Neural cell (in vitro differentiated cells): ENCODE measurements around the gene ASPDH. TPM values are rescaled to one million over a fixed set of nuclear protein-coding genes. Genes with fewer than 3 reads are reported as not detected.
"Not testable (repeated sequence)": the region's sequence is repeated elsewhere in the genome, so short reads cannot be mapped to it uniquely, and the experiment has no call there.

Source experiments
- H2AFZ ChIP-seq: fragments of 200-600, 300-800 bp; sonication (generic), shearing (Covaris generic); 2 replicates; pipeline ENCODE4 v1.6.0; 2014; ENCODE audit warnings: low read depth, mild to moderate bottlenecking, antibody characterized with exemption, low read length, moderate library complexity
- H3F3A ChIP-seq: fragments of 200-600 bp; shearing (Covaris generic); 2 replicates; pipeline ENCODE4 v1.6.1; 2016; ENCODE audit warnings: mild to moderate bottlenecking, moderate library complexity, mixed read lengths, antibody characterized with exemption, low read length; ENCODE audit not compliant: insufficient read depth, poor library complexity, severe bottlenecking
- H3K27ac ChIP-seq: fragments of 200-600, 300-800 bp; sonication (generic), shearing (Covaris generic); 2 replicates; pipeline ENCODE4 v1.5.1; 2014; ENCODE audit warnings: mild to moderate bottlenecking, low read length, moderate library complexity
- H3K27me3 ChIP-seq: fragments of 300-800, 200-600 bp; sonication (generic), shearing (Covaris generic); 2 replicates; pipeline ENCODE4 v1.6.0; 2014; ENCODE audit warnings: mild to moderate bottlenecking, low read depth, low read length, moderate library complexity; ENCODE audit not compliant: insufficient read depth
- H3K36me3 ChIP-seq: fragments of 300-800, 200-600 bp; sonication (generic), shearing (Covaris generic); 2 replicates; pipeline ENCODE4 v1.5.1; 2014; ENCODE audit warnings: mild to moderate bottlenecking, antibody characterized with exemption, low read length, moderate library complexity; ENCODE audit not compliant: insufficient read depth
- H3K4me2 ChIP-seq: fragments of 300-800, 200-600 bp; sonication (generic), shearing (Covaris generic); 2 replicates; pipeline ENCODE4 v1.6.0; 2014; ENCODE audit warnings: mild to moderate bottlenecking, low read length
- H3K4me3 ChIP-seq: fragments of 300-800, 200-600 bp; sonication (generic), shearing (Covaris generic); 2 replicates; pipeline ENCODE4 v1.5.1; 2014; ENCODE audit warnings: mild to moderate bottlenecking, low read length, moderate library complexity
- H3K79me2 ChIP-seq: fragments of 200-600 bp; shearing (Covaris generic); replicated peaks from 2 replicates; pipeline ENCODE4 v1.6.0; 2014; ENCODE audit warnings: mild to moderate bottlenecking, low read length, moderate library complexity; ENCODE audit not compliant: insufficient read depth
- H3K9ac ChIP-seq: fragments of 300-800, 200-600 bp; sonication (generic), shearing (Covaris generic); 2 replicates; pipeline ENCODE4 v1.6.1; 2016; ENCODE audit warnings: mild to moderate bottlenecking, low read length, mixed read lengths
- H3K9me2 ChIP-seq: fragments of 200-600 bp; shearing (Covaris generic); 2 replicates; pipeline ENCODE4 v1.6.1; 2016; ENCODE audit warnings: mild to moderate bottlenecking, low read length, mixed read lengths; ENCODE audit not compliant: insufficient read depth
- H3K9me3 ChIP-seq: fragments of 200-600, 300-800 bp; sonication (generic), shearing (Covaris generic); 2 replicates; pipeline ENCODE4 v1.6.1; 2016; ENCODE audit warnings: mild to moderate bottlenecking, mixed run types, low read length, moderate library complexity, mixed read lengths
- H4K20me1 ChIP-seq: fragments of 200-600 bp; shearing (Covaris generic); 2 replicates; pipeline ENCODE4 v1.6.1; 2016; ENCODE audit warnings: mild to moderate bottlenecking, mixed run types; ENCODE audit not compliant: insufficient read depth
- EP300 ChIP-seq: fragments of 450-650 bp; conservative IDR thresholded peaks from 2 replicates; pipeline ENCODE4 v1.6.1; 2014; ENCODE audit warnings: antibody characterized with exemption, mild to moderate bottlenecking, moderate library complexity; ENCODE audit not compliant: poor library complexity, severe bottlenecking
- EZH2 ChIP-seq: fragments of 200-600, 300-800 bp; shearing (Covaris generic), sonication (generic); IDR thresholded peaks from 2 replicates; pipeline ENCODE4 v1.6.1; 2014; ENCODE audit warnings: antibody characterized with exemption, low read length, borderline replicate concordance, mild to moderate bottlenecking; ENCODE audit not compliant: insufficient read depth, poor library complexity, severe bottlenecking
- MXI1 ChIP-seq: fragments of 450-650 bp; conservative IDR thresholded peaks from 2 replicates; pipeline ENCODE4 v1.6.1; 2014; ENCODE audit warnings: antibody characterized with exemption, mild to moderate bottlenecking; ENCODE audit not compliant: poor library complexity, severe bottlenecking
- POLR2AphosphoS5 ChIP-seq: IDR thresholded peaks from 2 replicates; pipeline ENCODE4 v1.6.1; 2012
- RAD21 ChIP-seq: fragments of 450-650 bp; conservative IDR thresholded peaks from 2 replicates; pipeline ENCODE4 v1.6.1; 2014; ENCODE audit warnings: antibody characterized with exemption, mild to moderate bottlenecking, moderate library complexity
- SMC3 ChIP-seq: fragments of 450-650 bp; conservative IDR thresholded peaks from 2 replicates; pipeline ENCODE4 v1.6.1; 2014; ENCODE audit warnings: antibody characterized with exemption, mild to moderate bottlenecking, moderate library complexity; ENCODE audit not compliant: poor library complexity
- TAF1 ChIP-seq: IDR thresholded peaks from 2 replicates; pipeline ENCODE4 v1.6.1; 2012; ENCODE audit warnings: low read depth
- polyA plus RNA-seq: library from polyadenylated mRNA; depleted of rRNA; stranded (reverse); fragments of >200 nt; gene quantifications from 2 replicates; pipeline ENCODE4 v1.2.3, GENCODE V29; 2014
- TF ChIP-seq, protein P1 (sequence below): fragments of 450-650 bp; IDR thresholded peaks from 2 replicates; pipeline ENCODE4 v1.5.1; 2014; ENCODE audit warnings: antibody characterized with exemption, mild to moderate bottlenecking, moderate library complexity; ENCODE audit not compliant: poor library complexity, severe bottlenecking
- TF ChIP-seq, protein P2 (sequence below): IDR thresholded peaks from 2 replicates; pipeline ENCODE4 v1.6.1; 2012; ENCODE audit warnings: borderline replicate concordance

ASPDH gene
- polyA plus RNA-seq, 1 donor from 2014 or later: not detected

DNA sequence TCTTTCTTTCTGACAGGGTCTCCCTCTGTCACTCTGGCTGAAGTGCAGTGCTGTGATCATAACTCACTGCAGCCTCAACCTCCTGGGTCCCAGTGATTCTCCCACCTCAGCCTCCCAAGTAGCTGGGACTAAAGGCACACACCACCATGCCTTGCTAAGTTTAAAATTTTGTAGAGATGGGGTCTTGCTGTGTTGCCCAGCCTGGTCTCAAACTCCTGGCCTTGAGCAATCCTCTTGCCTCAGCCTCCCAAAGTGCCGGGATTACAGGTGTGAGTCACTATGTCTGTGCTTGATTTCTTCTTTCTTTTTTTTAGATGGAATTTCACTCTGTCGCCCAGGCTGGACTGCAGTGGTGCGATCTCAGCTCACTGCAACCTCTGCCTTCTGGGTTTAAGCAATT is 14.3 kb upstream of the ASPDH start:
- not testable (repeated sequence) for H3K9me3 ChIP-seq, H3F3A ChIP-seq, H3K36me3 ChIP-seq, H3K4me2 ChIP-seq, H3K27me3 ChIP-seq, H4K20me1 ChIP-seq, H3K9me2 ChIP-seq, H3K27ac ChIP-seq, H3K4me3 ChIP-seq, H2AFZ ChIP-seq, H3K9ac ChIP-seq
- peaks cover 12% of the 10 kb centered on the region for H3K79me2 ChIP-seq

DNA sequence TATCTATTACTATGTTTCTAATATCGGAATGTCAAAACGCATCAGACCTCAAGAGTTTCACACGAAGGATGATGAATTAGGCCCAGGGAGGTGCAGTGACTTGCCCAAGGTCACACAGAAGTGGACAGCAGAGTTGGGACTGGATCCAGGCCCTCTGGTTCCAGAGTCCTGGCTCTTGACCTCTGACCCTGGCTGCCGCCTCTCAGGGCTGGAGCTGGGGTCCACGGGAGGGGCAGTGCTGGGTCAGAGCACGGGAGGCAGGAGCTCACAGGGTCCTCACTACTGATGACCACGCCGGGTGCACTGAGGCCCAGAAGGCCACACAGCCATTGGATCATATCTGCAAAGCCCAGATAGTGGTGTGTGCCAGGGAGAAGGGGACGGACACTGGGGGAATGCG is 9.2 kb upstream of the ASPDH start:
- Histone ChIP-seq H3K9me2 (no peaks in the 10 kb centered on the region), H3K27me3 (no peaks in the 10 kb centered on the region), H4K20me1 (peaks cover 5% of the 10 kb centered on the region), H3K9ac (no peak overlapping the region), H3K4me2 (no peak overlapping the region), H3F3A (no peaks in the 10 kb centered on the region), H3K27ac (no peak overlapping the region), H3K9me3 (peaks cover 5% of the 10 kb centered on the region), H3K36me3 (peaks cover 10% of the 10 kb centered on the region), H3K4me3 (no peak overlapping the region), H3K79me2 (peaks cover 2% of the 10 kb centered on the region), H2AFZ (no peak overlapping the region)
- TF ChIP-seq POLR2AphosphoS5: no peak
- no peak for TF ChIP-seq EP300
- no peak for TF ChIP-seq MXI1
- TF ChIP-seq RAD21: no peak

DNA sequence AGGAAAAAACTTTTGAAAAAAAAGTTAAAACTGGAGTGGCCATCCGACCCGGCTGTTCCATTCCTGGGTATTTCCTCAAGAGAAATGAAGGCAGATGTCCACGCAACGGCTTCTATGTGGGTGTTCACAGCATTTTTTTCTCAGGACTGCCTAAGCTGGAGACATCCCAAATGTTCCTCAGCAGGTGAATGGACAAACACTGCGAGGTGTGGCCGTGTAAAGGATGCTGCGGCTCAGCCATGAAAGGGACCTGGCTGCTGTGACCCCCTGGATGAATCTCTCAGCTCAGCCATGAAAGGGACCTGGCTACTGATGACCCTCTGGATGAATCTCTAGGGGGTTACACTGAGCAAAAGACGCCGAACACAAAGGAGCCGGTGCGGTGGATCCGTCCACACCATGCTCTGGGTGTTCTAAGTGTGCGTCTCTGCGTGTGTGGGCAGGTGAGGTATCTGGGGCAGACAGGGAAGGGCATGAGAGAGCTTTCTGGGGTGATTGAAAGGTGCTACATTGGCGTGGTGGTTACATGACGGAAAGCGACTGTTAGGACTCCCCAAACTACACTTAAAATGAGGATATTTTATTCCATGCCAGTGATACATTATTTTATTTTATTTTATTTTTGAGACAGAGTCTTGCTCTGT is 7.2 kb upstream of the ASPDH start:
- H3K36me3 ChIP-seq: peaks cover 10% of the 10 kb centered on the region
- H4K20me1 ChIP-seq: peaks cover 5% of the 10 kb centered on the region
- TF ChIP-seq EZH2 (no peak), TAF1 (no peak), SMC3 (no peak), POLR2AphosphoS5 (no peak), MXI1 (no peak), EP300 (no peak), RAD21 (no peak)
- TF ChIP-seq, protein P1, sequence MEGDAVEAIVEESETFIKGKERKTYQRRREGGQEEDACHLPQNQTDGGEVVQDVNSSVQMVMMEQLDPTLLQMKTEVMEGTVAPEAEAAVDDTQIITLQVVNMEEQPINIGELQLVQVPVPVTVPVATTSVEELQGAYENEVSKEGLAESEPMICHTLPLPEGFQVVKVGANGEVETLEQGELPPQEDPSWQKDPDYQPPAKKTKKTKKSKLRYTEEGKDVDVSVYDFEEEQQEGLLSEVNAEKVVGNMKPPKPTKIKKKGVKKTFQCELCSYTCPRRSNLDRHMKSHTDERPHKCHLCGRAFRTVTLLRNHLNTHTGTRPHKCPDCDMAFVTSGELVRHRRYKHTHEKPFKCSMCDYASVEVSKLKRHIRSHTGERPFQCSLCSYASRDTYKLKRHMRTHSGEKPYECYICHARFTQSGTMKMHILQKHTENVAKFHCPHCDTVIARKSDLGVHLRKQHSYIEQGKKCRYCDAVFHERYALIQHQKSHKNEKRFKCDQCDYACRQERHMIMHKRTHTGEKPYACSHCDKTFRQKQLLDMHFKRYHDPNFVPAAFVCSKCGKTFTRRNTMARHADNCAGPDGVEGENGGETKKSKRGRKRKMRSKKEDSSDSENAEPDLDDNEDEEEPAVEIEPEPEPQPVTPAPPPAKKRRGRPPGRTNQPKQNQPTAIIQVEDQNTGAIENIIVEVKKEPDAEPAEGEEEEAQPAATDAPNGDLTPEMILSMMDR: no peak
- TF ChIP-seq, protein P2, sequence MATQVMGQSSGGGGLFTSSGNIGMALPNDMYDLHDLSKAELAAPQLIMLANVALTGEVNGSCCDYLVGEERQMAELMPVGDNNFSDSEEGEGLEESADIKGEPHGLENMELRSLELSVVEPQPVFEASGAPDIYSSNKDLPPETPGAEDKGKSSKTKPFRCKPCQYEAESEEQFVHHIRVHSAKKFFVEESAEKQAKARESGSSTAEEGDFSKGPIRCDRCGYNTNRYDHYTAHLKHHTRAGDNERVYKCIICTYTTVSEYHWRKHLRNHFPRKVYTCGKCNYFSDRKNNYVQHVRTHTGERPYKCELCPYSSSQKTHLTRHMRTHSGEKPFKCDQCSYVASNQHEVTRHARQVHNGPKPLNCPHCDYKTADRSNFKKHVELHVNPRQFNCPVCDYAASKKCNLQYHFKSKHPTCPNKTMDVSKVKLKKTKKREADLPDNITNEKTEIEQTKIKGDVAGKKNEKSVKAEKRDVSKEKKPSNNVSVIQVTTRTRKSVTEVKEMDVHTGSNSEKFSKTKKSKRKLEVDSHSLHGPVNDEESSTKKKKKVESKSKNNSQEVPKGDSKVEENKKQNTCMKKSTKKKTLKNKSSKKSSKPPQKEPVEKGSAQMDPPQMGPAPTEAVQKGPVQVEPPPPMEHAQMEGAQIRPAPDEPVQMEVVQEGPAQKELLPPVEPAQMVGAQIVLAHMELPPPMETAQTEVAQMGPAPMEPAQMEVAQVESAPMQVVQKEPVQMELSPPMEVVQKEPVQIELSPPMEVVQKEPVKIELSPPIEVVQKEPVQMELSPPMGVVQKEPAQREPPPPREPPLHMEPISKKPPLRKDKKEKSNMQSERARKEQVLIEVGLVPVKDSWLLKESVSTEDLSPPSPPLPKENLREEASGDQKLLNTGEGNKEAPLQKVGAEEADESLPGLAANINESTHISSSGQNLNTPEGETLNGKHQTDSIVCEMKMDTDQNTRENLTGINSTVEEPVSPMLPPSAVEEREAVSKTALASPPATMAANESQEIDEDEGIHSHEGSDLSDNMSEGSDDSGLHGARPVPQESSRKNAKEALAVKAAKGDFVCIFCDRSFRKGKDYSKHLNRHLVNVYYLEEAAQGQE: no peak
- no peaks in the 10 kb centered on the region for H3K9me2 ChIP-seq
- no peaks in the 10 kb centered on the region for H3K79me2 ChIP-seq
- no peak overlapping the region for H3K9ac ChIP-seq
- peaks cover 5% of the 10 kb centered on the region for H3K9me3 ChIP-seq
- H3K4me2 ChIP-seq: no peak overlapping the region
- H3F3A ChIP-seq: no peaks in the 10 kb centered on the region
- H3K27me3 ChIP-seq: no peaks in the 10 kb centered on the region
- H3K27ac ChIP-seq: no peak overlapping the region
- H3K4me3 ChIP-seq: no peak overlapping the region
- no peak overlapping the region for H2AFZ ChIP-seq
